Activated CD4-positive, alpha-beta memory T cell treated with anti-CD3 and anti-CD28 coated beads, Interleukin-2, amount 10 ng/mL, durations not matched to agents 7 days and 5 days (primary cell): ENCODE measurements around the gene ZNF689. TPM values are rescaled to one million over a fixed set of nuclear protein-coding genes. Genes with fewer than 3 reads are reported as not detected.

Experiments
- CTCF ChIA-PET: fragments of 350-600 bp; sonication (Branson Sonifier 250); formaldehyde crosslinking; loops from one replicate; lab custom pipeline; 2021; ENCODE audit warnings: antibody characterized with exemption, inconsistent platforms; lab: Charles Lee
- POLR2A ChIA-PET: fragments of 350-600 bp; sonication (Branson Sonifier 250); formaldehyde crosslinking; loops from one replicate; lab custom pipeline; 2021; ENCODE audit warnings: antibody characterized with exemption; lab: Charles Lee
- DNase-seq: peaks from one replicate; pipeline ENCODE4 v3.0.0-alpha.2; 2020
- H3K27ac Mint-ChIP-seq: one replicate; pipeline ENCODE4 v1.8.0; 2021; ENCODE audit warnings: mild to moderate bottlenecking, mixed read lengths
- H3K27me3 Mint-ChIP-seq: one replicate; pipeline ENCODE4 v1.8.0; 2021; ENCODE audit warnings: mixed read lengths
- H3K36me3 Mint-ChIP-seq: one replicate; pipeline ENCODE4 v1.8.0; 2021; ENCODE audit warnings: low read depth, mixed read lengths
- H3K4me1 Mint-ChIP-seq: one replicate; pipeline ENCODE4 v1.8.0; 2021; ENCODE audit warnings: mixed read lengths
- H3K4me3 Mint-ChIP-seq: one replicate; pipeline ENCODE4 v1.8.0; 2021; ENCODE audit warnings: mild to moderate bottlenecking, mixed read lengths
- H3K9me3 Mint-ChIP-seq: one replicate; pipeline ENCODE4 v1.8.0; 2021; ENCODE audit warnings: mixed read lengths
- total RNA-seq, 2 experiments: library from RNA; stranded (reverse); gene quantifications; one replicate each; pipeline ENCODE4 v1.2.3, GENCODE V29; 2021

ZNF689 gene
- total RNA-seq = 10 to 100 TPM in 1 of 2 experiments, 1 to 10 TPM in 1; 9.9 to 11.7 TPM

DNA sequence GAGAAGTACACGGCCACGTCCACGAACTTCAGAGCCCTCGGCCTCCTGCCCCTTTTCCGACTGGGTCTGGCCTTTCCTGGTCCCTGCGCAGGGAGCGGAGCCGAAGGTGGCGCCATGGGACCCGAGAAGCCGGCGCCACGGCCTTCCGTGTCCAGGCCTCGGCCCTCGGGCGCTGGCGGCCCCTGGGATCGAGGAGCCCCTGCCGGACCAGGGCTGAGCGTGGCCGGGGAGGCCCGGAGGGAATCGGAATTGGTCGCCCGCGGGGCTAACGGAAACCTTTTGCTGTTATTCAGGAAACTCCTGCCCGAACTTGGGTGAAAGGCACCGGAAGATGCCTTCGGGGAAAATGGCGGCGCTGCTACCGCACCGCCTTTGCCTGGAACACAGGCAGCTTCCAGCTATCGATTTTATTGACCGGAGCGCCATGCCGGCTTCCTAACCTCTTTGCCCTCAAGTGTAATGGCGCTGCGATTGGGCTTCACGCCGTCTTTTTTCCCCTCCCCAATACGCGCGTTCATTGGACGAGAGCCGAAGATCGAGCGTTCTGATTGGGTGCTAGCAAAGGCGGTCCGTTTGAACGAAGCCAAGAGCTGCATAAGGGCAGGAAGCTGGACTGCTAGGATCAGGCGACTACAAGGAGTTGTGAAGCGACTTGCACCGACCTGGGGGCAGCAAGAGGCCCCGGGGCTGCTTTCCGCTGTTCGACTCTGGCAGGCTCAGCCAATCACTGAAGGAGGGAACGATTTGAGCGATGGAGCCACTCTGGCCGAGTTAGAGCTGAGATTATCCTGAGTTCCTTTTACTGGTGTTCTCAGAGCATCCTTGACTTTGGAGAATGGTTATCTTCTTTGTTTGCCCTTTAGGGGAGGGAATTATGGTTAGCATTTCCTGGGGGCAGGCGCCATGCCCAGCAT, at the start of gene ZNF689:
TSS of gene ZNF689 (minus strand) at position 464 of the 914 bp plus-strand sequence. CDS start at position 116, 348 bp downstream.
- Mint-ChIP-seq H3K27me3 (no peaks in the 10 kb centered on the region), H3K36me3 (peaks cover 22% of the 10 kb centered on the region), H3K27ac (peak within 1 kb of the TSS; percentile 90), H3K4me3 (peak within 1 kb of the TSS; percentile 83), H3K4me1 (peaks cover 29% of the 10 kb centered on the region), H3K9me3 (no peaks in the 10 kb centered on the region)
- ChIA-PET CTCF (interaction anchor here (0.6 to 4.9 kb wide), 20 partner anchors 10 to 794 kb away, joined by 3 to 38 read pairs (median 4); partner anchors contain the start of genes DCTPP1, FBRS, PAGR1 and PRR14), POLR2A (interaction anchor here (0.6 to 2.9 kb wide), 29 partner anchors 8 to 544 kb away, joined by 3 to 22 read pairs (median 5); partner anchors contain the start of genes ALDOA, DCTPP1, FBRS and PRR14)
- DNase-seq = peak; percentile 96

DNA sequence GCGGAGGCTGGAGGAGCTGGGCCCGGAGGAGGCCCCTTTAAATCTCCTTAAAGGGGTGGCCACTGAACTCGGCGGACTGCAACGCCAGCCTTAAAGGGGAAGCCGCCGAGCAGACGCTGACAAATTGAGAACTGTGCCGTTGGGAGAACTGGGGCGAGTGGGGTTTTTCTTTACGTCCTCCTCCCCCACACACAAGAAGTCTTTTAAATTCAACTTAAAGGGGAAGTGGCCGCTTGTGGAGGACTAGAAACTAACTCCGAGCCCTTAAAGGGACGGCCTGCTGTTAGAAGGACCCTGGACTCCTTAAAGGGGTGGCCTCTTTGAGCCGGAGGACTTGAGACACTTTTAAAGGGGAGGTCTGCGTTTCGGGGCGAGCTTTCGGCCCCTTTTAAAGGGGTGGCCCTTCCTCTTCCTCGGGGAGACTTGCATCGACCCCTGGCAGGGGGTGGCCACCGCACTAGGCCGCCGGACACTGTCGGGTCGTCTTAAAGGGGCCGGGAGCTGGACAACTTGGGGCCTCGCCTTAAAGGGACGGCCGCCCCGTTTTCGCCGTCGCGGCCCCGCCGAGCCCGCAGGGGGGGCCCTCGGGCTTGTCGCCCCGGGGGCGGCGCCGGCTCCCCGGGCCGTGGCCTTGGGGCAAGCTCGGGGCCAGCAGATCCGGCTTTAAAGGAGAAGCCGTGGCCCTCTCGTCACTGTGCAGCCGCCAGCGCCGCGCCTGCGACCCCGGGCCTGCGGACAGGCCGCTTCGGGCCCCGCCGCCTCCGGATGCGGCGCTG, 48.7 kb upstream of the ZNF689 start:
- Mint-ChIP-seq H3K9me3 (no peaks in the 10 kb centered on the region), H3K27me3 (no peaks in the 10 kb centered on the region), H3K4me3 (peak overlapping the region; percentile 86), H3K36me3 (peaks cover 65% of the 10 kb centered on the region), H3K4me1 (peaks cover 55% of the 10 kb centered on the region), H3K27ac (peak overlapping the region; percentile 98)
- CTCF ChIA-PET = interaction anchor here (0.7 to 3.9 kb wide), 17 partner anchors 9 to 289 kb away, joined by 3 to 67 read pairs (median 4); partner anchors contain the start of genes DCTPP1, PHKG2, PRR14 and TBC1D10B
- DNase-seq = no peak
- POLR2A ChIA-PET = interaction anchor here (0.8 to 4.7 kb wide), 32 partner anchors 9 to 663 kb away, joined by 3 to 68 read pairs (median 4); partner anchors contain the start of genes DCTPP1, HIRIP3, PHKG2 and PPP4C

DNA sequence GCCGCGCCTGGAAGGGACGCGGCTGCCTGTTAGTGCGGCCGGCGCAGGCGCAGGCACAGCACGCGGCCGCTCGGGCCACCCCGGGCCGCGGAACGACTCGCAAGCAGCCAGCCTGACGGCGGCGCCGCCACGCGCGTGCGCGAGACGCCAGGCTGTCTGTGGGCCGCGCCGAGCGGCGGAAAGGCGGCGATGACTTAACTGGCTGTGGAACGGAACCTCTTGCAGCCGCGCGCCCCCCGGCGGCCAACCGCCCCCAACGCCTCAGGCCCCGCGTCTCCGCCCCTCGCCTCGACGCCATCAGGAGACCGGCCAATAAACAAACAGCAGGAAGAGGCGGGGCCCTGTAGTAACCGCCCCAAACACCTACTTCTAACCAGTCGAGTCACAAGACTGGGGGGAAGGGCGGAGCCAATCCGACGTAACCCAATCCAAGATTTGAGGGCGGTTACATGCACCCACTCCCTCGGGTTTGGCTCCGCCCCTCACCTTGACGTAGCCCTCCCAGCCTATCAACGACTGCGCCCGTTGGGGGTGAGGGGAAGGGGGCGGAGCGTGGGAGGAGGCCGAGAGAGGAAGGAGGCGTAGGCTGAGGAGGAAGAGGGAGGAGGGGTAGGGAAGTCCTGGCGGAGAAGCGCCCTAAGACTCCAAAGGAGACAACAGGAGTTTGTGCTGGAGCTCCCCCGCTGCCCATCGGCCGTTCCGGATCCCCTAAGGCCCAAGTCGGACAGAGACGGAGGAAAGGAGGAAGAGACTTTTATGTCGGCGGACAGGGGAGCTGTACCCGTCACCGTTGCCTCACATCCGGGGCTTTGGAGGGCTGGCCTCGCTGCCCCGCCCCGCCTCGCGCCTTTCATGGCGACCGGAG, 47.9 kb upstream of the ZNF689 start, which contains the start of gene FBRS:
TSS of gene FBRS (plus strand) at position 566 of the 865 bp plus-strand sequence. CDS start 1,088 bp downstream, outside the sequence.
- peaks cover 58% of the 10 kb centered on the region for H3K36me3 Mint-ChIP-seq
- POLR2A ChIA-PET = interaction anchor here (0.9 to 4.7 kb wide), 28 partner anchors 8 to 663 kb away, joined by 3 to 68 read pairs (median 4); partner anchors contain the start of genes DCTPP1, HIRIP3, PHKG2 and PPP4C

DNA sequence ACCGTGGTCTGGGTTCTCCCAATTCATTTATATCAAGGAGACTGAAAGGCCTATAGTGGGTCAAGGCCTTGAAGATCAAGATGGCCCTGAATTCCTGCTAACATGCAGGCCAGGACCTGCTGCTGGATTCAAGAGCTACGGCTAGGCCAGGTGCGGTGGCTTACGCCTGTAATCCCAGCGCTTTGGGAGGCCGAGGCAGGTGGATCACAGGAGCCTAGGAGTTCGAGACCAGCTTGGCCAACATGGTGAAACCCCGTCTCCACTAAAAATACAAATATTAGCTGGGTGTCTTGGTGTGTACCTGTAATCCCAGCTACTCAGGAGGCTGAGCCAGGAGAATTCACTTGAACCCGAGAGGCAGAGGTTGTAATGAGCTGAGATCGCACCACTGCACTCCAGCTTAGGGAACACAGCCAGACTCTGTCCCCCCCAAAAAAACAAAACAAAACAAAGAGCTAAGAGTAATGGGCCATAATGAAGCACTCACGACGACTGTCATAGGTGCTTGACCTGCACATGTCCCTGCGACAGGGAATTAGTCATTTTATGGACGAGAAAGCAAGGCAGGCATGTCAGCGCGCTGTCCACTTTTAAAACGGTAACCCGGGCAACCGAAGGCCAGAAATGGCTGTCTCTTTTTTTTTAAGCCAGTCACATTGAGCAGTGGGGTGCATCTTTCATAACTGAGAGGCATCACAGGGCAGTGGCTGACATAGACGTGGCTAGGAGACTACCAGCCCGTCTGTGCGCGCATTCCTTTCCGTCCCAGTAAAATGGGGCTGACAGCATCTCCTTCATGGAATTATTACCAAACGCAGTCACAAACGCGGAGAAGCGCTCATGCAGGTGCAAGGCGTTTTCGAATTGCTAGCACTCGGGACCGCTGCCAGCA, 47.0 kb upstream of the ZNF689 start:
- Mint-ChIP-seq H3K9me3 (no peaks in the 10 kb centered on the region), H3K36me3 (peaks cover 58% of the 10 kb centered on the region), H3K4me1 (peaks cover 48% of the 10 kb centered on the region), H3K27ac (peak overlapping the region; percentile 73), H3K27me3 (no peaks in the 10 kb centered on the region), H3K4me3 (peak overlapping the region; percentile 63)
- DNase-seq = no peak
- POLR2A ChIA-PET = interaction anchor here (0.7 to 3.4 kb wide), 2 partner anchors 122 to 227 kb away, joined by 3 to 17 read pairs; partner anchors contain the start of genes DCTPP1 and ZNF747
- CTCF ChIA-PET = interaction anchor here (0.9 to 1.0 kb wide), 3 partner anchors 37 to 183 kb away, joined by 3 to 4 read pairs (median 3); no protein-coding TSS in a partner anchor

More for the DNA sequence above, 47.9 kb upstream of the ZNF689 start, which contains the start of gene FBRS:
- peak; percentile 100 for DNase-seq
- H3K9me3 Mint-ChIP-seq = no peaks in the 10 kb centered on the region
- CTCF ChIA-PET = interaction anchor here (0.7 to 3.9 kb wide), 17 partner anchors 8 to 288 kb away, joined by 3 to 67 read pairs (median 4); partner anchors contain the start of genes DCTPP1, PHKG2, PRR14 and TBC1D10B
- no peaks in the 10 kb centered on the region for H3K27me3 Mint-ChIP-seq
- peak within 1 kb of the TSS; percentile 98 for H3K27ac Mint-ChIP-seq
- peaks cover 47% of the 10 kb centered on the region for H3K4me1 Mint-ChIP-seq
- peak within 1 kb of the TSS; percentile 86 for H3K4me3 Mint-ChIP-seq

DNA sequence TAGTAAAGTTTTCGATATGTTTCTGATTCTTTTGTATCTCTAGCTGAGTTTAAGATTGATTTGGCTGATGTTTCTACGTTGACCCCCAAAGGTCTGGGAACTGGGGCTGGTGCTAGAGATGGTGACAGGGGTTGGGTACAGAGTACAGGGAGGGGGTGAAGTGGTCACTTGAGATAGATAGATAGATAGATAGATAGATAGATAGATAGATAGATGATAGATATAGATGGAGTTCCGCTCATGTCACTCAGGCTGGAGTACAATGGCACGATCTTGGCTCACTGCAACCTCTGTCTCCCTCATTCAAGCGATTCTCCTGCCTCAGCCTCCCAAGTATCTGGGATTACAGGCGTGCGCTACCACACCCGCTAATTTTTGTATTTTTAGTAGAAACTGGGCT, 46.2 kb upstream of the ZNF689 start:
- CTCF ChIA-PET = interaction anchor here (0.9 to 1.4 kb wide), 3 partner anchors 37 to 182 kb away, joined by 3 to 5 read pairs (median 3); no protein-coding TSS in a partner anchor

DNA sequence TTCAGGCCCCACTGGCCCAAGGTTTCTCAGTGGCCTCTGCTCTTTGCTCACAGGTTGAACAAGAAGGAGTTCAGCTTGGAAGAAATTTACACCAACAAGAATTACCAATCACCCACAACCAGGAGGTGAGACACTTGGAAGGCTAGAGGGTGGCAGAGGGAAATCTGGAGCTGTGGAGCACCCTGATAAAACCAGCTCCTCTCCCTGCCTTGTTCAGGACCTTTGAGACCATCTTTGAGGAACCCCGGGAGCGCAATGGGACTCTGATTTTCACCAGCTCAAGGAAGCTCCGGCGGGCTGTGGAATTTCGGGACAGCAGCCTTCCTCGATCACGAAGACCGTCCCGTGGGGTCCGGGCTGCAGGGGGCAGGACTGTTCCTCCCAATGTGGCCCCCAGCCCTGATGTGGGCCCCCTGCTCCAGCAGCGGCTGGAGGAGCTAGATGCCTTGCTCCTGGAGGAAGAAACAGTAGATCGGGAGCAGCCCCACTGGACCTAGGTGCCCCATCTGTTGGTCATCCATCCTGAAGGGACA, 45.7 kb upstream of the ZNF689 start:
- Mint-ChIP-seq H3K36me3 (peaks cover 52% of the 10 kb centered on the region), H3K27me3 (no peaks in the 10 kb centered on the region), H3K4me1 (peaks cover 43% of the 10 kb centered on the region), H3K9me3 (no peaks in the 10 kb centered on the region), H3K4me3 (no peak overlapping the region), H3K27ac (no peak overlapping the region)
- ChIA-PET POLR2A (interaction anchor here (1.3 kb wide), 1 partner anchor 38 kb away, joined by 3 read pairs; no protein-coding TSS in a partner anchor), CTCF (interaction anchor here (0.9 to 1.4 kb wide), 2 partner anchors 38 to 182 kb away, joined by 3 to 5 read pairs; no protein-coding TSS in a partner anchor)
- no peak for DNase-seq

More for the DNA sequence above, 46.2 kb upstream of the ZNF689 start:
- peak overlapping the region; percentile 19 for H3K4me3 Mint-ChIP-seq
- H3K27me3 Mint-ChIP-seq = no peaks in the 10 kb centered on the region
- peaks cover 56% of the 10 kb centered on the region for H3K36me3 Mint-ChIP-seq
- no peak for DNase-seq
- POLR2A ChIA-PET = interaction anchor here (1.3 kb wide), 1 partner anchor 38 kb away, joined by 3 read pairs; no protein-coding TSS in a partner anchor
- peak overlapping the region; percentile 40 for H3K27ac Mint-ChIP-seq
- H3K9me3 Mint-ChIP-seq = no peaks in the 10 kb centered on the region
- H3K4me1 Mint-ChIP-seq = peaks cover 46% of the 10 kb centered on the region

DNA sequence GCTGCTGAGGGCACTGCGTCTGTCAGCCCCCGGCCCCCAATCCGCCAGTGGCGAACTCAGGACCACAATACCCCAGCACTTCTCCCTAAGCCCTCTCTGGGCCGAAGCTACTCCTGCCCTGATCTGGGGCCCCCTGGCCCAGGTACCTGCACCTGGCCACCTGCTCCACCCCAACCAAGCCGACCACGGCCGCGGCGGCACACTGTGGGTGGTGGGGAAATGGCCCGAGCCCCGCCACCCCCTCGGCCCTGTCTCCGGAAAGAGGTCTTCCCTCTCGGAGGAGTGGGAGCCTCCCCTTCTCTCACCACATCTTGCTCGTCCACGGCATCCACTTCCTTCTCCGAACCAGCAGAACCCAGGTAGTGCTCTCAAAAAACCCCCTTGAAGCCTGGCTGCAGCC, 44.7 kb upstream of the ZNF689 start:
- peaks cover 46% of the 10 kb centered on the region for H3K36me3 Mint-ChIP-seq
- H3K9me3 Mint-ChIP-seq = no peaks in the 10 kb centered on the region
- peaks cover 43% of the 10 kb centered on the region for H3K4me1 Mint-ChIP-seq
- H3K27ac Mint-ChIP-seq = no peak overlapping the region
- ChIA-PET POLR2A (interaction anchor here (1.2 to 1.3 kb wide), 2 partner anchors 39 to 84 kb away, joined by 3 read pairs; partner anchors contain the start of gene ZNF688), CTCF (interaction anchor here (0.6 to 1.4 kb wide), 2 partner anchors 39 to 61 kb away, joined by 3 to 5 read pairs; no protein-coding TSS in a partner anchor)
- no peaks in the 10 kb centered on the region for H3K27me3 Mint-ChIP-seq
- no peak overlapping the region for H3K4me3 Mint-ChIP-seq
- DNase-seq = no peak

DNA sequence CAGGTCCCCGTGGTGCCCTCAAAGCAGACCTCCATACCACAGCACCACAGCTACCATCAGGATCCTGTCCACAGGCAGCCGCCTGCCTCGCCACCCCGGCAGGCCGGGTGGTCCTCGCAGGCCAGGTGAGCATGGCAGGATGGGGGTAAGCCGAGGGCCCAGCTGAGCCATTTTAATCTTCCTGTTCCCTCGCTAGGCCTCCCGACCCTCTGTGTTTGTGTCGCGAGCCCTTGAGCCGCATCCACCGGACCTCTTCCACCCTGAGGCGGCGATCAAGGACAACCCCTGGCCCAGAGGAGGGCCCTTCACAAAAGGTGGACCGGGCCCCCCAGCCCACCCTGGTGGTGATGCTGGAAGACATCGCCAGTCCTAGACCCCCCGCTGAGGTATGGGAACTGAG, 42.5 kb upstream of the ZNF689 start:
- Mint-ChIP-seq H3K4me1 (peaks cover 48% of the 10 kb centered on the region), H3K27ac (peak overlapping the region; percentile 16), H3K9me3 (no peaks in the 10 kb centered on the region), H3K4me3 (peak overlapping the region; percentile 88), H3K36me3 (peaks cover 42% of the 10 kb centered on the region), H3K27me3 (no peaks in the 10 kb centered on the region)
- ChIA-PET POLR2A (no interaction called here), CTCF (interaction anchor here (3.9 kb wide), 1 partner anchor 42 kb away, joined by 34 read pairs; no protein-coding TSS in a partner anchor)
- DNase-seq = no peak

DNA sequence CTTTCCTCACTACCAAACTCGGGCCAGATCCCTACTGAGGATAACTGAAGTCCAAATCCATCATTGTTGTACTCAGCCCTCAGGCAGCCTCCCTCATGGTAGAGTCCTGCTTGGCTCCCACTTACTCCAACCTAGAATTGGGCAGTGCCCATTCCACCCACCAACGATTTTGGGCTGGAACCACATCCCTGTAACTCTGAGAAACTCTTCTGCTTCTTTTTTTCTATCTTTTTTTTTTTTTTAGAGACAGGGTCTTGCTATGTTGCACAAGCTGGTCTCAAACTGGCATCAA, 41.8 kb upstream of the ZNF689 start:
- Mint-ChIP-seq H3K4me3 (peak overlapping the region; percentile 88), H3K9me3 (no peaks in the 10 kb centered on the region), H3K27ac (peak overlapping the region; percentile 75), H3K4me1 (peaks cover 41% of the 10 kb centered on the region), H3K27me3 (no peaks in the 10 kb centered on the region), H3K36me3 (peaks cover 42% of the 10 kb centered on the region)
- ChIA-PET CTCF (interaction anchor here (0.6 to 3.9 kb wide), 2 partner anchors 42 to 290 kb away, joined by 3 to 34 read pairs; no protein-coding TSS in a partner anchor), POLR2A (interaction anchor here (3.3 to 3.8 kb wide), 2 partner anchors 17 to 45 kb away, joined by 11 to 24 read pairs; no protein-coding TSS in a partner anchor)
- DNase-seq = no peak
